NCI-H128 (cell line): ENCODE data around the gene PRDM11.
A peak's percentile ranks its signal among the peaks of the same experiment; 100 is the strongest.

ENCODE experiments used
- DNase-seq: peaks from one replicate; lab custom pipeline; 2025; ENCODE audit not compliant: unreplicated experiment; lab: John Stamatoyannopoulos, UW

PRDM11 gene

DNA sequence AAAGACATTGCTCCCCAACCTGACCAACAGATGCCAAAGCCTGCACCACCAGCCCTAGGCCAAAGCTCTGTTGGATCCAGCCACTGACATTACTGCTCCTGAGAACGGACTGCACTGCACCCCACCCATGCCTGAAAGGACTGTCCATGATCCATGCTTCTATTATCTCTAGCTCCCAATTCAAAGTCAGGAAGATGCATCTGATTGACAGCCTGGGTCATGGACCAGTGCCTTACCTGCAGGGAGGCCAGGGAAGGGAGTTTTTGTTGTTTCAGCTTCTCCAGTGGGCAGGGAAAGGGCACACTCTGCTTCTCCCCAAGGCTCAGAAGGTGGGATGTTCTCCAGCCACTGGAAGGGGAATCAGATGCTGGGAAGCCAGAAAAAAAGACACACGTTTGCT lies 4.8 kb upstream of the PRDM11 start:
- no peak for DNase-seq

DNA sequence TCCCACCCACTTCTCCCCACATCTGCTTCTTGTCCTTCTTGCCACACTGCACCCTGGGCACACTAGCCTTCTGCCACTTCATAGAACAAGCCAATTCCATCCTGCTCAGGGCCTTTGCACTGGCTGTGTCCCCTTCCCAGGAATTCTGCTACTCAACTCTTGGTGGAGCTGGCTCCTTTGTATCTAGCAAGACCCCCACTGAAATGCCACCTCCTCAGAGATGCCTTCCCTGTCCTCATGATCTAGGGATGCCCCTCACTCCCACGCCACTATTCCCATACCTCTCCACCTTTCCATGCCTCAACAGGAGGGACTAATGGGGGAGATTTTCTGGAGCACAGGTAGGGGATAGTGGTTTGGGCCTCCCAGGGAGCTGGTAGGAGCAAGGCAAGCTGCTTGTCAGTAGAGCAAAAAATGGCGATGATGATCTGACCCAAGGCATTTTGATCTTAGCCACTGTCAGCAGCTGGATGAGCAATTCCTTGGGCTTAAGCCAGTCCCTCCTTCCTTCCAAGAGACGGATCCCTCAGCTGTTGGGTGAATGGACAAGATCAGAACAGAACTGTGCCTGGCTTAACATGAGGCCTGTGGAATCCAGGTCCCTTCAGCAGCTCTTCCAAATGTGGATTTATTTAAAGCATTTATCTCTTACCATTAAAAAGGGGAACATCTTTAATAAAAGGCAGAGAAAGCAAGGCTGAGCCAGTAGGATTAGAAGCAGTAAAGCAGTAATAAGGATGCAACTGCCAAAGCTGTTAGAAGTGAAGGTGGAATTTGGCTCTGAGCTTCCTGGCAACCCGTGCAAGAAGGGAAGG lies 4.0 kb upstream of the PRDM11 start:
- DNase-seq, result no peak

DNA sequence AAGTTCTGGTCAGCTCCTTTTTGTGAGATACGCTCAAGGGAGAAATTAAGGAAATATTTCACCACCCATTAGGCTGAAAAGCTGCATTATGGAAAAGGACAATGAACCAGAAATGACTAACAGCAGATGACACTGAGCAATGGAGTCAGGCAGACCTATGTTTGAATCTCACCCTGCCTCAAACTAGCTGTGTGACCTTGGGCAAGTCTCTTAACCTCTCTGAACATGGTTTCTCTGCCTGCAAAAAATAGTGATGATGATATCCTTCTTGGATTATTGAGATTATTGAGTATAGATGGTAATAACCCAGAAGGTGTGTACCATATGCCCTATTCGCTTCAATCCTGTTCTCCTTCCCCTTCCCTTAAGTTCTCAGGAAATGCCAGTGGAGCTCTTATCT lies 2.9 kb upstream of the PRDM11 start:
- DNase-seq, result no peak

DNA sequence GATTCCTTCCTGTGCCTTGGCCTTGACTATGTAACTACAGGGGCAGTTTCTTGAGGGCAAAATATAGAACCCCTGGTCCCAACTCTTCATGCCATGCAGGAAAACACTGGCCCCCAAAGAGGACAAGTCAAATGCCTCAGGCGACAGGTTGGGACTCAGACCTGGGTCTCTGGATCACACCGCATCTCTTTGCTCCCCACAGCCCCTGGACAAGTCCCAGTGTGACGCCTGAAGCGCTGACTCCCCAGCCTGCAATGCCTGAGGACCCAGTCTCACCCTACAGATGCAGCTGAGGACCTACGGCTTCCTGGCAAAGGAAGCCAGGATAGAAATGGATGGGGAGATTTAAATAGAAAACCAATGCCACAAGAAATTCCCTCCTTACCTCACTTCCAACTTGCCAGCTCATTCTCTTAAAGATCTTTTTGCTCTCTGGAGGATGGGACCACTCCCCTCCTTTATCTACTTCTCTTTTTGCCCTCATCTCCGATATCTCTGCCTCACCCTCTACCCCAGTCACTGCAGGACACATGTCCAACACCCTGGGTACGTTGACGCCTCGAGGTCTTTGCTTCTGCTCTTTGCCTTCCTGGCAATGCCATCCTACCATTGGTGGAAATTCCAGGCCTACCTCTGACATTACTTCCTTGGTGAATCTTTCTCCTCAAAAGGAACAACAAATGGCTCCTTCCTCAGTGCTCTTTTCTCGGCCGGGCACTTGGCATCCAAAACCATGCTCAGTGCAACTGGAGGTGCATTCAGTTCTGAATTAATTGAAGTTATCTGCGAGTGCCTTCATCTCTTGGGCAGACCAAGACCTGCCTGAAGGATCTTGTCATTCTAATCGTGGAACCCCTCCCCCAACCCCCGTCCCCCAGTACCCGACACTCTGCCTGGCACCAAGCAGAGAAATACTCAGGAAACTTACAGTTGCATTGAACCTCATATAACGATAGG lies 2.0 kb upstream of the PRDM11 start:
- no peak for DNase-seq

DNA sequence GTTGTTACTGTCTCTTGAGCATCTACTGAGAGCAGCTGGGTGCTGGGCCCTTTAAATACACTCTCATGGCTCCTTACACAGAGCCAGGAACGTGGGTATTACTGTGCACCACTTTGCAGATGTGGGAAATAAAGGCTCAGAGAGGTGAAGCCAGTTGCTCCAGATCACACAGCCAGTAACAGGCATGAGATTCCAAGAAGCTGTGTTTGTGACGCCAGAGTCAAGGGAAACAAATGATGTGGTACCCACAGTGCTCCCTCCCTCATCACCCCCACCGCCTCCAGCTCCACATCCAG lies 1.4 kb upstream of the PRDM11 start:
- DNase-seq, result no peak

DNA sequence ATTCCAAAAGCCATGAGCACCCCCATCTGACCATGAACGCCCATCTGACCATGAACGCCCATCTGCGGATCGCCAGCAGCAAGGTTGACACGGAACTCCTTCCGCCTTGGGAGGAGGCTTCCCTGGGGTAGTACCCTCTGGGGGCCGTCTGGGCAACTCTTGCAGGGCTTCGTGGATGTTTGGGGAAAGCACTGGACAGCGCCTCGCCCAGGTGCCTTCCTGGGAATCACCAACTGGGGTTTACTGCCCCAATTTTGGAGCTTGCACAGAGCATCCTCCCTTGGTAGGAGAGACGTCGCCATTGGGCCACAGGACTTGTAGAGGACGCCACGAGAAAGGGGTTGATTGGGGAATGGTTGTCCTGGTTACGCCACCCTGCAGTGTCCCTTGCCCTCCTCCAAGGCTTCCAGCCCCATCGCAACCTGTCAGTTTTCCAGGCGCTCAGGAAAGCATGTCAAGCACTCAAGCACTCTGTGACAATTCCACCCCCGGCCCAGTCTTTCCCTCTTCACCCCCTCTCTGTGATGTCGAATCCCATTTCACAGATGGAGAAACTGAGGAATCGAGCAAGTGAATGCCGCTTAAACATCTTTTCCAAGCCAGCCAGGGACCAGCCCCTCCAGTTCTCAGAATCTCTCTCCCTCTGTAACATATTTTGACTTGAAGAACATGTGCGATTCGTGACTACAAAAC lies 914 bp upstream of the PRDM11 start:
- peak; percentile 14 for DNase-seq

DNA sequence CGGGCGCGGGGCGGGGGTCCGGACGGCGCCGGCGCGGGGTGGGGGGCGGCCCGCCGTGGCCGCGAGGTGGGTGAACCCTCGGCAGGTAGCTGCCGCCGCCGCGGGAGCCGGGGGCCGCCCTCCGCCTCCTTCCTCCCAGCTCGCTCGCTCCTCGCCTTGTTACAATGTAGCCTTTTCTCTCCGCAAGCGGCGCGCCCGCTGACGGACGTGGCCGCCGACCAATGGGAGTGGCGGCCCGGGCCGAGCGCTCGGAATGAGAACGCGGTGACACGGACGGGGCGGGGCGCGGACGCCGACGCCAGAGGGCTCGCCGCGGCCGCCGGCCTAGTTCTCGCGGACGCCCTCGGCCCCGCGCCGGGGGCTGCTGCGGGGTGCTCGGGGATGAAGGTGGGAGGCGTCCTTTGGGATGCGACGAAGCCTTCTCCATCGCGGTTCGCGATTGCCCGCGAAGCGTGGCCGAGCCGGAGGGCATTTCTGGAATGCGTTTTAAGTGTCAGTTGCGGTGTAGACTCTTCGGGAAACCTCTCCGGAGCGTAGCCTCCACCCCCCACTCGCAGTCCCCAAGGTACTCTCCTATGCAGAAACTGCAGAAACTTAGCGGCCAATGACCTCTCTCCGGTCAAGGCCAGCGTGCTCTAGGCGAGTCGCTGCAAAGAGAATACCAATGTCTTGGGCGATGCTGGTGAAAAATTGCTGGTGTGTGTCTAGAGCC lies 734 bp downstream of the PRDM11 start:
- DNase-seq, result peak; percentile 85

DNA sequence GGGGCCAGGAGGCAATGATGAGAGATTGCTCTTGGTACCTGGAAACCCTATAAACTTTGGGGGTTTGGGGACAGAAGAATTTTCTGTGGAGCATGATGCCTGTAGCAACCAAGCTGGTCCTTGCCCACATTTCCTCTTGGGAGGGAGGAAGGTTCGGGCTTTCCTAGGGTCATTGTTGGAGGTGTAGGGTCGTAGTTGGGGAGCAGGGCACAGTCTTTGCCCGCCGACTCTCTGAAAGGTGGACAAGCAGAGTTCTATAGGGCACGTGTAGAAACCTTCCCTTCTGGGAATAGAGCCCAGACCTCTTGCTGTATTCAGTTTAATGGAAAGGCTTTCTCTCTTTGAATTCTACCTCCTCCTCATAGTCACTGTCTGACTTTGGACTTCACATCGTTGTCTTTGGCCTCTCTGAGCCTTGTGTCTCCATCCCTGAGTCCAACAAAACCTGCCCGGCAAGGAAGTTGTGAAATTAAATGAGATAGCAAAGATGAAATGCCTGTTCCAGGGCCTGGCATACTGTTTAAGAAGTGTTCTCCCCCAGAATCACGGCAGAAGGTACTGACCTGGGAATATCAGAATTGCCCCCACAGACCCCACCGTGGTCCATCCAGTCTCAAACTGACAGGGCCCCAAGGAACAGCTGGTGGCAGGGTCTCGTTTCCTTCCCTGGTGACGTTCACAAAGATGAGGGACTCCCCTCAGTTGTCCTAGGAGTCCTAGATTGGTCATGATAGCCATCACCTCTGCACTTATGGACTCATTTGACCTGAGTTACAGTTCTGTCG lies 1.6 kb downstream of the PRDM11 start:
- DNase-seq, result no peak

DNA sequence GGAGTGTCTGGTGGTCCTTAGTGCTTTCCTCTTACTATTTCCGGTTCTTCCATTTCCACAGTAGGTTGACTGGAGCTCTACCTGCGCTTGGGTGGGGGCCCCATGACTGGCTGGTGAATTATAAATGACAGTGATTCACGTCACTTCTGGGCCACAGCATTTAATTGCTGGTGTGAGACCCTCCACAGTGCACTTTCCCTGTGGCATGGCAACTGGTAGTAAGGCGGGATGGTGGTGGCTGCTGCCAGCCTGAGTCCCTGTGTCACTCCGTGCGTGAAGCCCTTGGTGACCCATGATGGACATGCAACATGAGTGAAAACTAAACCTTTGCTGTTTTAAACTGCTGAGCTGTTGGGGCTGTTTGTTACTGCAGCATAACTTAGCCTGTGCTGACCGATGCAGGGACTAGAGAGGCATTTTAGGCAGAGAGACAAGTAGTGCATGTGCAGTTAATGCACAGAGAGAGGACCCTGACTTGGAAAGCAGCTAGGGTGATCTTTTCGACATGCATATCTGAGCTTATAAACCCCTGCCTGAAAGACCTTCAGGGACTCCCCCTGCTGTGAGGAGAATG lies 3.1 kb downstream of the PRDM11 start:
- DNase-seq, result no peak

DNA sequence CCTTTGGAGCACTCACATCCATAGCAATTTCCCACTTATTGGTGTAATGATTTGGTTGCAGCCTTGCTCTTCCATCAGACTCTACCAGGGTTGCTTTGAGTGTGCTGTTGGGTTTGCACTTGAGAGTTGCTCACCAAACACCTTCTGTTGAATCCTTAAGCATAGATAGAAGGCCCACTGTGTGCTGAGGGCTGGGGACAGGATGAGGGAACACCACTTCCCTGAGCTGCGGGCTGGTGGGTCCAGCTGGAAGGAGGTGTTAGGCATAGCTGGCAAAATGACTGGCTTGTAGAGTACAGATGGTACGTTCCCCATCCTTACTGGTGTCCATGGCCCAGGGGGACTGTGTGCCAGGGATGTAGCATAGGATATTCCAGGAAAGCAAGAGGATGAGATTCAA lies 3.9 kb downstream of the PRDM11 start:
- no peak for DNase-seq

DNA sequence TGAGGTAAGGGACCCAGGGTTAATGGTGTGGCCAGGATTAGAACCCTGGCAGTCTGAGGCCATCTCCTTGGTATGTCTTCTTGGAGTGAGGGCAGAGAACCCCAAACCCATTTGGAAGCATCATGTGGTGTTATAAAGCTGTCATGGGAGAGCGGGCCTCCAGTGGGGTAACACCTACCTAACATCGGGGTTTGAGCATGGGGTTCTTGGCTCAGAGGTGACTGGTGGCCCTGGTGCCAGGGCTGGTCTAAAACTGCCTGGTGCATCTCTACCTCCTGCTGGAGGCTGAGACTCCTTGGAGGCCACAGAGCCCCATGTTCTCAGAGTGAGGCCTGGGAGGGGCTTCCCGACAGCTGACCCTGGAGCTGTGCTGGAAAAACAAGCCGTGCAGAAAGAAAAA lies 4.5 kb downstream of the PRDM11 start:
- no peak for DNase-seq

DNA sequence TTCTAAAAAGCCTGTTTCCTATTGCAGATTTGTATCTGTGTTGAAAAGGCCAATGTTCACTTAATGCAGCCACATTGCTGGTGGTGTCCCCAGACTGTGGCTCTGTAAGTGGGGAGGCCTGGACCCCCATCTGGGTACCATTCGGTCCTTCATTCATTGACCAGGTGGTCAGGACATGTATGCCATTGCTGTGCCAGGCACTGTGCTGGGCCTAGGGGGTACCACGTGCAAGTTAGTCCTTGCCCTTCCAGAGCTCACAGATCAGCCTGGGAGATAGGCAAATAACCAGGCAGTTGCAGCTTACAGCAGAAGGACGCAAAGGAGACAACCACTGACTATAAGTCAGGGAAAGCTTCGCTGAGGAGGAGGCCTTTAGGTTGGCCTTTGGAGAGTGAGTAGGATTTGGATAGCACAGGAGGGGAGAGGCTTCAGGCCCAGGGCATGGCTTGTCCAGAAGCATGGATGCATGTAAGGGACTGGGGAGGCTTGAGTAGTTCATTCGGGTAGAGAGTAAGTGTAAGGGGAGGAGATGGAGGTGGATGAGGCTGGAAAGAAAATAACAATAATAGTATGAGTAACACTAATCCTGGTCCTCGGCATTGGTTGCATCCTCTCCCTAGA lies 5.0 kb downstream of the PRDM11 start:
- DNase-seq, result no peak

DNA sequence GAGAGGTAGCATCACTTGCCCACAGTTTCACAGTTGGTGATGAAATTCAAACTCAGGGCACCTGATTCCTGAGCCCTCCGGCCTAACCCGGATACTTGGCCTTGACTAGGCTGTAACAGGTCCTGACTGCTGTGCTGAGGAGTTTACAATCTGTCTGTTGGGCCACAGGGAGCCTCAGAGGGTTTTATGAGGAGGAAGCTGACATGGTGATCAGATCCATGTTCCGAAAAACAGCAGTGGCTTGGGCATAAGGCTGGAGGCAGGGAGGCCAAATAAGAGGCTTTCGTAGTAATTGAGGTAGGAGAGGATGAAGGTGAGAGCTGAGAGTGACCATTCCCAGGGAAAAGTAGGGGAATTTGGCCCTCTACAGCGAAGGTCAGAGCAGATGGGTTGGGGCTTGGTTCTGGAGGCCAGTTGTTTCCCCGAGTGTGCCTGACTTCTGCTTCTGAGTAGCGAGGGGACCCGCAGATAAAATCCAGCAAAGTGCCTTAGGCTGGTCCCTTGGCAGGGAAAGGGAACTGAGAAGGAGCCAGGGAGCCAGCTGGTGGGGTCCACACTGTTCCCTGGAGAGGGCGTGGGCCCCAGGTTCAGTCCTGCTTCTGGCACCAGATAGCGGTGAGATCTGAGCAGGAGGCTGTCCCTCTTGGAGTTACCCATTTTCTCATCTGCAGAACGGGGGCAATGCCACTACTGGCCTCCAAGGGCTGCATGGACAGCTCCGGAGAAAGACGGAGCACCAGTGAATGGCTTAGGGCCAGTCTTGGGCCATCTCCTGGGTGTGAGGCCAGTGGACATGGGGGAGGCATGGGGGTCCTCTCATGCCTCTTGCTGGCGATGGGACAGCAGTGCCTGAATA lies 6.5 kb downstream of the PRDM11 start:
- DNase-seq, result no peak

DNA sequence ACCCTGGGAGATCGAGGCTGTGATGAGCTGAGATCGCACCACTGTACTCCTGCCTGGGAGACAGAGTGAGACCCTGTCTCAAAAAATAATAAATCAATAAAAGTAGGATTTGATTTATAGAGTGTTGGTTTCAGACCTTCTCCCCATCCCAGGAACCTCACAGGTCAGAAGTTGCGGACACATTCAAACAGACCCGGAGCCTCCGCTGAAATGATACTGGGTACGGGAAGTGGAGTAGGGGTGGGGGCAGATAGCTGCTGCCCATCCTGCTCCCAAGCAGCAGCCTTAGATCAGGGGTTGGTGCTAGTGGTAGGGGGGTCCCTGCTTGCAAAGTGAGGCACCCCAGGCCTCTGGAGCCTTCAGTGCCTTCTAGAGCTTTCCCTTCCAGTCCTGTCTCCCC lies 7.8 kb downstream of the PRDM11 start:
- DNase-seq, result no peak

DNA sequence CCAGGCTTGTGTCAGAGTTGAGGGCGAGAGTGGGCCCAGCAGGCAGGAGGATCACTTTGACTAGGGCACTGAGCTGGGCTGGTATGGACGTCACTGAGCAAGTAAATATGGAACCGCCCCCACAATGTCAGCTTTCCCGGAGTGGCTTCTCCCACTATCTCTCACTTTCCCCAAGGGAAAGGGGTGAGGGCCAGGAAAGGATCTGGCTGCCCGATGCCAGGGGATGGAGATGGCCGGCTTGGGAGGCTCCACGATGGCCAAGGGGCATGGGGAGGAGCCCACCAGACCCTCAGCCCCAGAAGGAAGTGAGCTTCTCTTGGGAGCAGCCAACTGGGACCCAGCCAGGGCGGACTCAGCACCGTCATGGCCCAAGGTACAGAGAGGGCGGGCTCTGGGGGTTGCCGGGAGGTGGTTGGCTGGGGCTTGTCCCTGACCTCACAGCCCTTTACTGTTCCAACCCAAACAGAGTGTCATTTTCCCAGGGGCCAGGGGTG lies 8.7 kb downstream of the PRDM11 start:
- DNase-seq, result no peak

DNA sequence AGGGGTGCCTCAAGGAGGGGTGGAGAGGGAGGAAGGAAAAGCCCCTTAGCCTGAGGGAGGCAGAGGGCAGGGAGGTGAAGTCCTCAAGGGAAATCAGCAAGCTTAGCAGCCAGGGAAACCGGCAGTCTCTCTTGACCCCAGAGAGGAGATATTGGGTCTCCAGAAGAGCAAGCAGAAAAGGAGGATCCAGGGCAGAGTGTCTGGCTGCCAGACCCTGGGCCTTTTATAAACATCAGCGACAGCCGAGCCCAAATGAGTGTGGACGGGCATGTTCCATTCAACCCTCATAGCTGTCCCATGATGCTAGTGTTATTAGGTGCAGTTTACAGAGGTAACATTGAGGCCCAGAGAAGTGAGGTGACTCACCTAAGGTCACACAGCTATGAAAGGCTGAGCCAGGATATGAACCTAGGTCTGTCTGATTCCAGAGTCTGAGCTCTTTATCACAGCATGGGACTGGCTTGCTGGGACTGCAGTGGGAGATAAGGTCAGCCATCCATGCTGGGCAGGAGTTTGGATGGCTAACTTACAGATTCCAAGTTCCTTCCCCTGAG lies 9.3 kb downstream of the PRDM11 start:
- no peak for DNase-seq

DNA sequence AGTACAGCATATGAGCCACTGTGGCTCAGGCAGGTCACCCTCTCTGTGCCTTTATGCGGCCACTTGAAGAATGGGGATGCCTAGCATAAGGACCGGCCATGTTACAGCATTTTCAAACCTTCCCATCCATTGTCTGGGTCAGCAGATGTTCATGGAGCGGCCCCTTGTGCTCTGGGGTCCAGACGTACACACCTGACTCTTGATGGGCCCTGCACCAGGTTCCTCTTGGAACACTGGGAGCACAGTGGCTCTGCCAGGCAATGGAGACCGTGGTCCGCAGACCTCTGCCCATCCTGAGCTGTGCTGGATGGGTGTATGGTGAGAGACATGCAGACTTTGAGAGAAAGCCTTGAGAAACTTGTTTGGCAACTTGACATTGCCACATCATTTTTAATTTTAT lies 9.8 kb downstream of the PRDM11 start:
- no peak for DNase-seq

DNA sequence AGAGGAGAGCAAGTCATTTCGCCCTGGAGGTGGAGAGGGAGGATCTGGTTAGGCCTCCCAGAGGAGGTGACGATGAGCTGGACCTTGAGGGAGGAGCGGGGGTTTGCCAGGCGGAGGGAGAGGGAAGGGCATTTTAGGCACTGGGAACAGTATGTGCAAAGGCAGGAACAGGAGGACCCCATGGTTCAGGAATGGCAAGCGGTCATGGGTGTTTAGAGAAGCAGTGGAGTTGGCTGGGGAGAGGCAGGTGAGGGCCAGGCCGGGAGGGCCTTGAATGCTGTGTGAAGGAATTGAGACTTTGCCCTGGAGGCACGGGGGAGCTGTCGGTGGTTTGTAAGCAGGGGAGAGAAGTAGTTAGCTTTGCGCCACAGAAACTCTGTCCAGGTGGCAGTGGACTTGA lies 10.3 kb downstream of the PRDM11 start:
- DNase-seq, result no peak
